Activated T-helper 1 cell treated with Interleukin-2 at 50 U/mL for 16 hours (primary cell): Measurements from ENCODE around the gene CLRN2.
"Not testable (repeated sequence)": the region's sequence is repeated elsewhere in the genome, so short reads cannot be mapped to it uniquely, and the experiment has no call there.

Experiments used
- DNase-seq: peaks from one replicate; pipeline ENCODE4 v3.0.0-alpha.2; 2020; ENCODE audit warnings: low read depth

The CLRN2 gene

GRCh38 chr4:17504081-17504480 is 10.9 kb upstream of the CLRN2 start:
- no peak for DNase-seq

- no peak for DNase-seq
These were observed 4.4 kb upstream of the CLRN2 start for GRCh38 chr4:17510582-17510981.

- DNase-seq, result no peak
These were observed 3.9 kb upstream of the CLRN2 start for GRCh38 chr4:17511051-17511450.

GRCh38 chr4:17511509-17511949 is 3.4 kb upstream of the CLRN2 start:
- DNase-seq, result peak; percentile 17

DNA sequence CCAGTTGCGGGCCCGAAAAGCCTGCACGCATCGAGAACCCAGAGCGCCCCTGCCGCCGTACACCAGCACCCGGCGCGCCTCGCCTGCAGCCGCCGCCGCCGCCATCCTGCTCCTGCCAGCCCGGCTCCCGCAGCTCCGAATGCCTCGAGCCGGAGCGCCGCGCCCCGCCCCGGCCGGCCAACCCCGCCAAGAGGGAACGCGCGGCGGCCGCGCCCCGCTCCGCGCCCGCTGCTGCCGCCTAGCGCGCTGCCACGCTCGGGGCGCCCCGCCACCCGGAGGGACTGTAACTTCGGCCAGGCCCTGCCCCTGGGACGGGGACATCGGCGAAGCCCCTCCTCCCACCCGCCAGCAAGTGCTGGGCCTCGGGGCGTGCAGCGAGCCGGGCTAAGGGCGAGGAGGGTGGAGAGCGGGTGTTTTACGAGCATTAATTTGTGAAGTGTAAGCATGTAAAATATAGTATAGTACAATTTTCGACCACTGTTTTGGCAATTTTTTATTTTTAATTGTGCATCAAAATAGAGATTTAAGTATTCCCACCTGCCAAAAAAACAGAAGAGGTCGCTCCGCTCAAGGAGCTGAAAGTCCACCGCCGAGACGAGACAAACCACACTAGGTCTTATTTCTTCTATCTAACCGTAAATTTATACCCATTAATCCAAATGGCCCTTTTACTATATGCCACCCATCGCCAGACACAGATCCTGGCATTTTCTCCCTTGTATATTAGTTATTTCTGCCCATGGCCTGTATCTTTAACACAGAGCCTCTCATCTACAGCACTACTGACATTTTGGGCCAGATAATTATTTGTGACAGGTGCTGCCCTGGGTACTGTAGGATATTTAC is 2.8 kb upstream of the CLRN2 start, which contains the start of gene QDPR:
TSS of gene QDPR (minus strand) at position 141 of the 846 bp plus-strand sequence. CDS start at position 105, 36 bp downstream.
- DNase-seq, result peak; percentile 67

GRCh38 chr4:17512973-17513665 is 1.8 kb upstream of the CLRN2 start:
- no peak for DNase-seq

DNA sequence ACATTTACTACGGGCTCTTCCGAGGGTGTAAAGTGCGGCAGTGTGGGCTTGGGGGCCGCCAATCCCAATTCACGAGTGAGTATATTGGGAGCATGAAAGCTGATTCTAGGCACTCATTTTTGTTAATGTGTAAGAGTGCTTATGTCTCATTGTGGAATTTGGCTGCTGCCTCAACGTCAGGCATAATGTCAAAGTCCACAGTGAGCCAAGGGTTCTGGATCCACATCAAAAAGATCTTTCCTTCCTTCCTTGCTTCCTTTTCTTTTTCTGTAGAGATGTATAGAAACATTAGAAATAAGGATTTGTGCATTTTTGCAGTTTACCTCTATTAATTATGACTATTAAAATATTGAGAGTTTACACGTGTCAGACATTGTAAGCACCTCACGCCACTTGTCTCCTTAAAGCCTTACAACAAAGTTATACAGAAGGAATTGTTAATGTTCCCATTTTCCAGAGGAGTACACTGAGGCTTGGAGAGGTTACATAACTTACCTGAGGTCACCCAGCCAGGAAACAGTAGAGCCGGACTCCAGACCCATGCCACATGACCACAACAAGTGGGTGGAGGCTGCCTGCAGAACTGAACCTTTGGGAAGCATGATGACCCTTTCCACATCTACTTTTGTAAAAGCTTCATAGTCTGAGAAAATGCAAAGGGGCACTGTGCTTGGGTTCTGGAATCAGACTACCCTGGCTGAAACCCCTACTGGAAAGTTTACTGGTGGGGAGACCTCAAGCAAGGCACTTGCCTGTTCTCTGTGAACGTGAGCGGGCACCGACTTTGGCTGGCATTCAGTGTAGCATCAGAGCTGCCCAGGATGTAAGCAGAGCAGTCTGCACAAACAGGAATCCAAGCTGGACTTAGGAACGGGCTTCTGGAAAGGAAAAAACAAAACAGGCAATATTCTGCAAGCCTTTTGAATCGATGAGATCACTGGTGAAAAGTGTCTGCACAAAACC is 761 bp downstream of the CLRN2 start:
- no peak for DNase-seq

DNA sequence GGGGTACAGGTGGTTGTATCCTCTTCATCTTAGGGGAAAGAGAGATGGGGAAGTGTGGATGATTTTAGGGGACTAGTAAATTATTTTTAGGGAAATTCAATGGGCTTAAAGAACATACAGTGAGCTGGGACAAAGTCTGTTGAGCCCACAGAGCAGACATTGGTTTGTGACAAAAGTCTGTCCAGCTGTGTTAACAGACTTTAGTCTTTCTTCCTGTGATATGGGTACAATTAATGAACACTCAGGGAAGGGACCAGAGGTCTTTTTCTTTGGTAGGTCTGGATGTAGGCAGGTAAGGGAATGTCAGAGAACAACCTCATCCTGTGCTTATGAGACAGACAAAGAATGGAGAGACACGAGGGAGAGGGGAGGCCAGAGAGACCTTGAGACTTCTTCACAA is 2.0 kb downstream of the CLRN2 start:
- DNase-seq, result no peak

GRCh38 chr4:17517664-17518063 is 2.7 kb downstream of the CLRN2 start:
- DNase-seq, result no peak

- no peak for DNase-seq
These were observed 6.6 kb downstream of the CLRN2 start for GRCh38 chr4:17521595-17521994.

DNA sequence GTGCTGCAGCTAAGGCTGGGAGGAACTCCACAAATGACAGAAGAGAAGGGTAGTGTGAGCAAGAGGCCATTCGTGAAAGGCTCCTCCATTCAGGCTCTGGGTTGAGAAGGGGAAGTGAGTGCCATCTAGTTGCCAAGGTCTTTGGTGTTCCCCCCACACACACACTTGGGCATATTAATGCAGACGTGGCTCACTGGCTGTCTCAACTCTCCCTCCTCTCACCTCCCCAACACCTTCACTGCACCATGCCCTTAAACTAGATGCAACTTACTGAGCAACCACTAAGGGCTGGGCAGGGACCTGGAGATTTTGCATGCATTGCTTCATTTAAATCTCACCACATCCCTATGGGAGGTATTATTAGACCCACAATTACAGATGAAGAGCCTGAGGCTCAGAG is 8.7 kb downstream of the CLRN2 start:
- DNase-seq, result no peak

- DNase-seq, result no peak
These were observed 11.9 kb downstream of the CLRN2 start for GRCh38 chr4:17526695-17527477.

DNA sequence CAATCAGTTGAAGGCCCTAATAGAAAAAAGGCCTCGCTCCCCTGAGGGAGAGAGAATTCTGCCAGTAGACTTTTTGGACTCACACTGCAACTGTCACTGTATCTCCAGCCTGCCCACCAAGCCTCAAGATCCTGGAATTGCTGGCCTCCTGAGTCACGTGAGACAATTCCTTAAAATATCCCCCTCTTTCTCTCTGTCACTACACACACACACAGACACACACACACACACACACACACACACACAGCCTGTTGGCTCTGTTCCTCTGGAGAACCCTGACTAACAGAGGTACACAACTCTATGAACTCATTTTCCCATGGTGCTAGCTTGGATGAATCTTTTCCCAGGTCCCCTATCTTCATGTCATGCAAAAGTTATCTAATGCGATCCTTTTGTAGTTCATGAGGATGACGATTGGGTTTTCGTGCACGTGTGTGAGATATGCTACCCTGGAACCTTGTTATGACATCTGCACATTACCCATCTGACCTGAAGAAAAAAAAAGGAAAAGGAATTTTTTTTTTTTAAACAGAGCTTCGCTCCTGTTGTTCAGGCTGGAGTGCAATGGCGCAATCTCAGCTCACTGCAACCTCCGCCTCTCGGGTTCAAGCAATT is 13.7 kb downstream of the CLRN2 start:
- no peak for DNase-seq

- DNase-seq, result no peak
These were observed 16.7 kb downstream of the CLRN2 start for GRCh38 chr4:17531538-17532285.

GRCh38 chr4:17534705-17535104 is 19.7 kb downstream of the CLRN2 start:
- no peak for DNase-seq

DNA sequence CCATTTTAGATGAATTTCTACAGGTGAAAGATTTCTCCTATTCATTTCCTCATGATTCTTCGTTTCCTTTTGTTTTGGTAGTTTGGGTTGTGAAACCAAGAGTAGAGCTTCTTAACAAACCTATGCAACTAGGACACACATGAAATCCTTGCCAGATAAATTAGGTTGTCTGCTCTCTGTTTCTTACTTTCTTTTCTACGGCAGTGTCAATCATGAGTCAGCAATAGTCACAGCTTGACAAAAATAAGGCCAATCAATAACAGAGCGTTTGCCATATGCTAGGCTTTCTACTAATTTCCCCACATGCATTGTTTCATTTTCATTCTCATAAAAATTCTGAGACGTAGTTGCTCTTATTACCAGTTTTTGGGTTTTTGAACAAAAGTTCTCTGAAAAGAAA is 20.3 kb downstream of the CLRN2 start:
- no peak for DNase-seq

DNA sequence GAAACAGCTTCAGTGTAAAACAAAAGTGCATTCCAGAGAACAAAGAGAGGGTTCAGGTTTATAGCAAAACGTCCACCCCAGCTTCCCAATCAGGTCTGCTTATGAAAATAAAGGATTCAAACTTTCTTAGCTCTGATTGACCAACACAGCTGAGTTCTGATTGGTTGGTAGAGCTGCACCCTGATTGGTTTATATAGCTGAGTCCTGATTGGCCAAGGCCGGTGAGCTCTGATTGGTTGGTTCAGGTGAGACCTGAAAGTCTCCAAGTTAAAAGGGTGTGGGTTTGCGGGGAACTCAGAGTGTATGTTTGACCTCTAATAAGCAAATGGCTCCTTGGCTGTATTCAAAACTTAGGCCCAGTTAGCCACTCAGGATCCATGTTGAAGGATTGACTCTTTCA is 20.9 kb downstream of the CLRN2 start:
- DNase-seq, result no peak

DNA sequence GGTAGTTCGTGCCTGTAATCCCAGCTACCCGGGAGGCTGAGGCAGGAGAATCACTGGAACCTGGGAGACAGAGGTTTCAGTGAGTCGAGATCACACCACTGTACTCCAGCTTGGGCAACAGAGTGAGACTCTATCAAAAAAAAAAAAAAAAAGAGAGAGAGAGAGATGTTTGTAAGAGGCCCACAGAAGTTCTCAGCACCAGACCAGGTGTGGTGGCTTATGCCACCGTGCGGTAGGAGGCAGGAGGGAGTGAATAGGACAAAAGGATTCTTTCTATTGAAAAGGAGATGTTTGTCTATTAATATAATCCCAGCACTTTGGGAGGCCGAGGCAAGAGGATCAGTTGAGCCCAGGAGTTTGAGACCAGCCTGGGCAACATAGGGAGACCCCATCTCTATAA is 22.1 kb downstream of the CLRN2 start:
- not testable (repeated sequence) for DNase-seq

DNA sequence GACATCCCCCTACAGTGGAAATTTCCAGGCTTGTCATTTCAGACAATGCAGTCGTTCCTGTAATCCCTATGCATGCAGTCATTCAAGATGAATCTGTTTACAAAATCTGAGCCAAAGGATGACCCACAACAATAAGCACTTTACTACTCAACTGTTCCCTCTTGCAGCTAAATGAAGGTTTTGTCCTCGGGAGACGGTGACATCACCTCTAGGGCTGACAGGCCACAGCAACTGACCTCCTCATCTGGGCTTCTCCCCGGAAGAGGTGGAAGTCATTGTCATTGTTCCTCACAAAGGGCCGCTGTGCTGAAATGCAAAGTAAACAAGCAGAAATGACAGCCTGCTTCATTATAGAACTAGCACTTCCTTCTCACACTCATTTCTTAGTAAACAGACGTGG is 29.2 kb downstream of the CLRN2 start:
- no peak for DNase-seq

- DNase-seq, result no peak
These were observed 29.9 kb downstream of the CLRN2 start for GRCh38 chr4:17544831-17545234.
